Activated naive CD4-positive, alpha-beta T cell treated with anti-CD3 and anti-CD28 coated beads for 36 hours (primary cell): ENCODE measurements around the gene RAB17. TPM values are rescaled to one million over a fixed set of nuclear protein-coding genes. Genes with fewer than 3 reads are reported as not detected.

Source experiments
- CTCF ChIA-PET: fragments of 350-600 bp; sonication (Branson Sonifier 250); formaldehyde crosslinking; loops from one replicate; lab custom pipeline; 2021; ENCODE audit warnings: antibody characterized with exemption; lab: Charles Lee
- DNase-seq: peaks from one replicate; pipeline ENCODE4 v3.0.0-alpha.2; 2020
- H3K27ac Mint-ChIP-seq: one replicate; pipeline ENCODE4 v1.8.0; 2021; ENCODE audit warnings: mild to moderate bottlenecking, mixed read lengths
- H3K27me3 Mint-ChIP-seq: one replicate; pipeline ENCODE4 v1.8.0; 2021; ENCODE audit warnings: low read depth, mixed read lengths
- H3K36me3 Mint-ChIP-seq: one replicate; pipeline ENCODE4 v1.8.0; 2021; ENCODE audit warnings: low read depth, mixed read lengths
- H3K4me1 Mint-ChIP-seq: one replicate; pipeline ENCODE4 v1.8.0; 2021; ENCODE audit warnings: low read depth, mixed read lengths
- H3K4me3 Mint-ChIP-seq: one replicate; pipeline ENCODE4 v1.8.0; 2021; ENCODE audit warnings: mild to moderate bottlenecking, moderate library complexity, mixed read lengths
- H3K9me3 Mint-ChIP-seq: one replicate; pipeline ENCODE4 v1.8.0; 2021; ENCODE audit warnings: mixed read lengths
- intact Hi-C: fragments of 100-400 bp; cut with micrococcal nuclease; formaldehyde crosslinking; loops from one replicate; pipeline ENCODE4 v1.15.1; 2023
- total RNA-seq, 2 experiments: library from RNA; stranded (reverse); gene quantifications; one replicate each; pipeline ENCODE4 v1.2.3, GENCODE V29; 2021

The RAB17 gene
- total RNA-seq, 2 experiments from 2014 or later, result not detected

DNA sequence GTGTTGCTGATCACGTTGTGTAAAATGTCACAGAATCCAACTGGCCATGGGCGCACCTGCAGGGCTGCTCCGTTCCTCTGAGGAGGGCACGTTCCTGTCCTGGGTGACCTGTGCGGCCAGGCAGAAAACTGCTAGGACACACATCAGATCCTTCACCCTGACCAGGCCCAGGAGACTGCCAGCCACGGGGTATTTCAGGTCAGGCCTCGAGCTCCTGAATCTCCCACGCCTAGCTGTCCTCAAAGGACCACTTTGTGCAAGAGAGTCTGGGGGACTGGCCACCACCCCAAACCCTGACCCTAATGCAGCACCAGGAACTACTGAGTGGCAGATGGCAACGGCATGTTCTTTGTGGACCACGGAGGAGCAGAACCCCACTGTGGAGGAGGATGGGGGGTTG lies 13.1 kb downstream of the RAB17 start:
- H3K4me3 Mint-ChIP-seq, result no peak overlapping the region
- intact Hi-C loops, result loop anchor here (10.0 kb wide), 1 partner anchor 453 kb away; no protein-coding TSS in a partner anchor
- CTCF ChIA-PET, result interaction anchor here (8.5 kb wide), 1 partner anchor 66 kb away, joined by 300 read pairs; no protein-coding TSS in a partner anchor
- DNase-seq, result no peak
- no peaks in the 10 kb centered on the region for H3K9me3 Mint-ChIP-seq
- no peaks in the 10 kb centered on the region for H3K36me3 Mint-ChIP-seq
- peaks cover 4% of the 10 kb centered on the region for H3K4me1 Mint-ChIP-seq
- no peak overlapping the region for H3K27ac Mint-ChIP-seq
- H3K27me3 Mint-ChIP-seq, result no peaks in the 10 kb centered on the region

GRCh38 chr2:237576974-237577373 lies 13.6 kb downstream of the RAB17 start:
- CTCF ChIA-PET, result interaction anchor here (8.5 kb wide), 1 partner anchor 65 kb away, joined by 300 read pairs; no protein-coding TSS in a partner anchor
- H3K9me3 Mint-ChIP-seq, result no peaks in the 10 kb centered on the region
- intact Hi-C loops, result loop anchor here (10.0 kb wide), 1 partner anchor 452 kb away; no protein-coding TSS in a partner anchor
- no peak overlapping the region for H3K4me3 Mint-ChIP-seq
- no peaks in the 10 kb centered on the region for H3K36me3 Mint-ChIP-seq
- H3K27ac Mint-ChIP-seq, result no peak overlapping the region
- no peak for DNase-seq
- peaks cover 5% of the 10 kb centered on the region for H3K4me1 Mint-ChIP-seq
- no peaks in the 10 kb centered on the region for H3K27me3 Mint-ChIP-seq

- Mint-ChIP-seq H3K27ac (no peak overlapping the region), H3K36me3 (no peaks in the 10 kb centered on the region), H3K4me3 (no peak overlapping the region), H3K9me3 (no peaks in the 10 kb centered on the region), H3K27me3 (no peaks in the 10 kb centered on the region), H3K4me1 (peaks cover 5% of the 10 kb centered on the region)
- no peak for DNase-seq
- intact Hi-C loops, result loop anchor here (10.0 kb wide), 1 partner anchor 451 kb away; no protein-coding TSS in a partner anchor
- CTCF ChIA-PET, result interaction anchor here (1.0 to 8.5 kb wide), 2 partner anchors 64 to 168 kb away, joined by 4 to 300 read pairs; no protein-coding TSS in a partner anchor
Observed at GRCh38 chr2:237575869-237576862, 14.4 kb downstream of the RAB17 start.

DNA sequence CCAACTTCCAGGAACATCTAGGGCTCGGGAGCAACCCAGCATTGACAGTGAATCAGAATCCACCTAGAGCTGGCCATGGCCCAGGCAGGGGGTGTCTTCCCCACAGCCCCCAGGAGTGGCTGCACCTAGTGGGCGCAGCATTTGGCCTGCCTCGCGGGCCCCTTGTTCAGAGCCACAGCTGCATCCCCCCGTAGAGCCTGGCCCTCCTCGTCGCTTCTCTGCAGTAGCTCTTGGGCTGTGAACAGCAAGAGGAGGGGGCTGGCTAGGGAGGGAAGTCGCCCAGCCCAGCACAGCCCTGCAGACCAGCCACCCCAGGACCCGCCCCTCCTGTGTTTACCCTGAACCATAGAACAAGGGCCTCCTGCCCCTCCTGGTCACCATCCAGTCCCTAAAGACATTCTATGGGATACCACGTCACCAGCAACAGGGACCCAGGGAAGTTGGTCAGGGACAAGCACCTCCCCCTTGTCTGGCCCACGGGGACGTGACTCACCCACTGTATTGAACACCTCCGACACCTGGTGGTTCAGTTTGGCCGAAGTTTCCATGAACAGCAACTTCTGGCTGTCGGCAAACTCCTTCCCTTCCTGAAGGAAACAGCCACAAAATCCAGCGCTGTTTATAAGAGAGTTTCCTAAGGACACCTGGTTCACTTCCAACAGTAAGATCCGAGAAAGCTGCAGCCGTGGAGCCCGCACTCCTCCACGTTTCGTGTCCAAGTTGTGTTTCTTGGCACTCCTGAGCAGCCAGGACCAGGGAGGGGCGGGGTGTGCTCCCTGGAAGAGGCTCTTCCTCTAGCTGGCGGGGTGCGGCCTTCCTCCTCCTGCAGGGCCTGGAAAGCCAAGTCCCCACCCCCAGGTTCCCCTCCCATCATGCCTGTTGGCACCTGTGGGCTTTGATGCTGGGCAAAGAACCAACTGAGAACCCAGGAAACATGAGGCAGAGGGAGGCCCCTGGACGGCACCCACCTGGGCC lies 15.4 kb downstream of the RAB17 start:
- H3K36me3 Mint-ChIP-seq, result no peaks in the 10 kb centered on the region
- CTCF ChIA-PET, result interaction anchor here (1.0 to 8.5 kb wide), 2 partner anchors 63 to 169 kb away, joined by 4 to 300 read pairs; no protein-coding TSS in a partner anchor
- no peaks in the 10 kb centered on the region for H3K27me3 Mint-ChIP-seq
- intact Hi-C loops, result loop anchor here (10.0 kb wide), 1 partner anchor 450 kb away; no protein-coding TSS in a partner anchor
- no peak for DNase-seq
- H3K27ac Mint-ChIP-seq, result no peak overlapping the region
- no peaks in the 10 kb centered on the region for H3K9me3 Mint-ChIP-seq
- H3K4me3 Mint-ChIP-seq, result no peak overlapping the region
- H3K4me1 Mint-ChIP-seq, result peaks cover 5% of the 10 kb centered on the region

GRCh38 chr2:237574467-237574866 lies 16.1 kb downstream of the RAB17 start:
- Mint-ChIP-seq H3K4me3 (no peak overlapping the region), H3K9me3 (no peaks in the 10 kb centered on the region), H3K27me3 (no peaks in the 10 kb centered on the region), H3K36me3 (no peaks in the 10 kb centered on the region), H3K4me1 (peaks cover 5% of the 10 kb centered on the region), H3K27ac (no peak overlapping the region)
- CTCF ChIA-PET, result interaction anchor here (1.0 to 8.5 kb wide), 2 partner anchors 17 to 63 kb away, joined by 3 to 300 read pairs; no protein-coding TSS in a partner anchor
- intact Hi-C loops, result loop anchor here (10.0 kb wide), 1 partner anchor 450 kb away; no protein-coding TSS in a partner anchor
- DNase-seq, result no peak

DNA sequence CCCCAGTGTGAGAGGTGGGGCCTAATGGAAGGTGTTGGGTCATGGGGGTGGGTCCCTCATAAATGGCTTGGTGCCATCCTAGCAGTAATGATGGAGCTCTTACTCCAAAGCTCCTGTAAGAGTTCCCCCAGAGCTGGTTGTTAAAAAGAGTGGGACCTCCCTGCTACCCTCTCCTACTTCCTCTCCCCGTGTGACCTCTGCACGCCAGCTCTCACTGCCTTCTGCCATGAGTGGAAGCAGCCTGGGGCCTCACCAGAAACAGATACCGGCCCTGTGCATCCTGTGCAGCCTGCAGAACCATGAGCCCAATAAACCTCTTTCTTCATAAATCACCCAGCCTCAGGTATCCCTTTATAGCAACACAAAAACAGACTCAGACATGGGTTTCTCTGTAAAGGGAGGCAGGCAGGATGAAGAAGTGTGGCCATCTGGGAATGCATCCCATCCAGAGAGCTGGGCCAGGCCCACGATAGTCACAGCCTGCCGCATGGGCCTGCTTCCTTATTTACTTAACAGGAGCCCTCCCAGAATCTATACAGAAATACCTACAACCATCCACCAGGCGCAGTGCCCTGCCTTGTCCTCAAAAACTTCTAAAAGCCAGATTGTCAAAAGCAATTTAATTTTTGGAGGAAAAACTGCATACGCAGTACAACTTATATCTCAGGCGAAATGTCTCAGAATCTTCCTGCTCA lies 16.7 kb downstream of the RAB17 start:
- intact Hi-C loops, result loop anchor here (10.0 kb wide), 1 partner anchor 449 kb away; no protein-coding TSS in a partner anchor
- H3K4me3 Mint-ChIP-seq, result no peak overlapping the region
- H3K36me3 Mint-ChIP-seq, result no peaks in the 10 kb centered on the region
- CTCF ChIA-PET, result interaction anchor here (1.0 to 8.5 kb wide), 7 partner anchors 9 to 152 kb away, joined by 3 to 300 read pairs (median 13); no protein-coding TSS in a partner anchor
- no peak for DNase-seq
- no peaks in the 10 kb centered on the region for H3K9me3 Mint-ChIP-seq
- H3K27ac Mint-ChIP-seq, result no peak overlapping the region
- H3K27me3 Mint-ChIP-seq, result no peaks in the 10 kb centered on the region
- H3K4me1 Mint-ChIP-seq, result peaks cover 5% of the 10 kb centered on the region

DNA sequence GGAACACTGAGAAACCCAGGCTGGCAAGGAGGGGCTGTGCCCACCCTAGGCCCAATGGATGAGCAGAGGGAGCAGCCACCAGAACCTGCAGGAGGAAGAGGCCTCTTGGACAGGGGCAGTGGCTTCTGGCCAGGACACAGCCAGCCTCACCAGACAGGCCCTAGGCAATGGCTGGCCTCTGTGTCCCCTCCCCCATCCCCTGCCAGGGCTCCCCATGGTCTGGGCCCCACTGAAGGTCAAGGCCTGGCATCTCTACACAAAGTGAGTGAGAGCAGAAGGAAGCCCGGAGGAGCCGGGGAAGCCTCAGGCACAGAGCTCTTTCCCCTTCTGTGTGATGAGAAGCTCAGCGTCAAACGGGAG lies 17.8 kb downstream of the RAB17 start:
- Mint-ChIP-seq H3K9me3 (no peaks in the 10 kb centered on the region), H3K4me1 (peaks cover 5% of the 10 kb centered on the region), H3K27me3 (no peaks in the 10 kb centered on the region), H3K27ac (no peak overlapping the region), H3K4me3 (no peak overlapping the region), H3K36me3 (no peaks in the 10 kb centered on the region)
- CTCF ChIA-PET, result interaction anchor here (0.9 to 8.5 kb wide), 27 partner anchors 8 to 450 kb away, joined by 3 to 300 read pairs (median 6); no protein-coding TSS in a partner anchor
- no peak for DNase-seq
- intact Hi-C loops, result loop anchor here (1.0 to 10.0 kb wide), 5 partner anchors 15 to 448 kb away; no protein-coding TSS in a partner anchor

- H3K4me1 Mint-ChIP-seq, result peaks cover 5% of the 10 kb centered on the region
- H3K9me3 Mint-ChIP-seq, result no peaks in the 10 kb centered on the region
- CTCF ChIA-PET, result interaction anchor here (0.6 to 8.5 kb wide), 34 partner anchors 7 to 450 kb away, joined by 3 to 300 read pairs (median 5); no protein-coding TSS in a partner anchor
- no peaks in the 10 kb centered on the region for H3K36me3 Mint-ChIP-seq
- intact Hi-C loops, result loop anchor here (1.0 to 10.0 kb wide), 5 partner anchors 15 to 447 kb away; no protein-coding TSS in a partner anchor
- no peaks in the 10 kb centered on the region for H3K27me3 Mint-ChIP-seq
- no peak overlapping the region for H3K27ac Mint-ChIP-seq
- peak; percentile 93 for DNase-seq
- H3K4me3 Mint-ChIP-seq, result no peak overlapping the region
Observed at GRCh38 chr2:237572021-237572741, 18.4 kb downstream of the RAB17 start.

- CTCF ChIA-PET, result interaction anchor here (0.6 to 8.5 kb wide), 26 partner anchors 10 to 449 kb away, joined by 3 to 300 read pairs (median 6); no protein-coding TSS in a partner anchor
- Mint-ChIP-seq H3K4me1 (peaks cover 5% of the 10 kb centered on the region), H3K27me3 (no peaks in the 10 kb centered on the region), H3K27ac (no peak overlapping the region), H3K9me3 (no peaks in the 10 kb centered on the region), H3K4me3 (no peak overlapping the region), H3K36me3 (no peaks in the 10 kb centered on the region)
- intact Hi-C loops, result loop anchor here (10.0 kb wide), 1 partner anchor 447 kb away; no protein-coding TSS in a partner anchor
- DNase-seq, result no peak
Observed at GRCh38 chr2:237571551-237571950, 19.0 kb downstream of the RAB17 start.

DNA sequence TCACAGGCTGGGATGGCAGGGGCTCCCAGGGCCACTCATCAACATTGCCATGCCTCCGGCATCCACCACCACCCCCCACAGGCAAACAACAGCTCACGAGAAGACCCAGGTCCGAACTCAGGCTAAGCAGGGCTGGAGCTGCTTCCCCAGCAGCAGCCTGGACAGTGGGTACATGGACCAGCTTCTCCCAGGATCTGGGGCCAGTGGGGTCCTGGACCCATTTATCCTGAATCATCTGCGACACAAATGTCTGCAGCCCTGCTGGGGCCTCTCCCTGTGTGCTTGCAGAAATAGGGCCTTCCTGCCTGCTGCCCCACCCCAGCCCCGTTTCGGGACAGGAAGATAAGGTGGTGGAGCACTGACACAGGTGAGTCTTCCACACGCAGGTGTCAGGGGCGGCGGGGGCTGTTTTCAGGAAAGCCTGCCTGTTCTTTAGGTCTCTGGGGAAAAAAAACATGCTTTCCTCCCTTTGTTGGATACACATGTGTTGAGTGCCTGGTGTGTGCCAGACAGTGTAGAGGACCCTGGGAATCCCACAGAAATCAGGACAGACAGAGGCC lies 19.7 kb downstream of the RAB17 start:
- DNase-seq, result no peak
- Mint-ChIP-seq H3K27me3 (no peaks in the 10 kb centered on the region), H3K9me3 (no peaks in the 10 kb centered on the region), H3K27ac (no peak overlapping the region), H3K36me3 (no peaks in the 10 kb centered on the region), H3K4me3 (no peak overlapping the region), H3K4me1 (peaks cover 5% of the 10 kb centered on the region)
- CTCF ChIA-PET, result interaction anchor here (0.6 to 8.5 kb wide), 11 partner anchors 9 to 100 kb away, joined by 4 to 300 read pairs (median 12); no protein-coding TSS in a partner anchor
- intact Hi-C loops, result loop anchor here (10.0 kb wide), 1 partner anchor 446 kb away; no protein-coding TSS in a partner anchor
